B cell (primary cell): ENCODE results near the gene C2CD4C. TPM values are rescaled to one million over a fixed set of nuclear protein-coding genes. Genes with fewer than 3 reads are reported as not detected.

ENCODE experiments used
- ATAC-seq: fragments of 200-7000 bp; cut with Tn5 transposase; one replicate; pipeline ENCODE4 v1.10.0; 2021; ENCODE audit warnings: low read depth, mild to moderate bottlenecking, moderate number of reproducible peaks, moderate library complexity
- CTCF ChIA-PET: fragments of 350-600 bp; sonication (Branson Sonifier 250); formaldehyde crosslinking; loops from one replicate; lab custom pipeline; 2021; ENCODE audit warnings: antibody characterized with exemption, inconsistent platforms; lab: Charles Lee
- POLR2A ChIA-PET: fragments of 350-600 bp; sonication (Branson Sonifier 250); formaldehyde crosslinking; loops from one replicate; lab custom pipeline; 2021; ENCODE audit warnings: antibody characterized with exemption; lab: Charles Lee
- DNase-seq: peaks from one replicate; pipeline ENCODE4 v3.0.0; 2013
- H2AFZ ChIP-seq: 2 replicates; pipeline ENCODE4 v1.6.1; 2012; ENCODE audit warnings: mild to moderate bottlenecking, low read depth, low read length; ENCODE audit not compliant: insufficient read depth, poor library complexity, severe bottlenecking
- H3K27ac ChIP-seq, 2 donors: 1 replicate in 1 of 2; 2 replicates in 1 of 2; pipeline ENCODE4 v1.5.1; 2012 to 2013; ENCODE audit warnings: low read length in 2 of 2, mild to moderate bottlenecking in 2 of 2, moderate library complexity in 1 of 2
- H3K27me3 ChIP-seq, 4 experiments: fragments of 200-600 bp in 1 of 4; sonication (generic) in 1 of 4; replicated peaks in 1 of 4; 1 replicate in 2 of 4; 2 replicates in 2 of 4; pipeline versions ENCODE4 v1.6.1 to v1.7.0; 2013 to 2016; ENCODE audit warnings: low read length in 3 of 4, mild to moderate bottlenecking in 2 of 4, mixed read lengths in 1 of 4, moderate library complexity in 1 of 4; ENCODE audit not compliant: insufficient read depth in 4 of 4, control insufficient read depth in 3 of 4; ENCODE audit errors: control extremely low read depth in 1 of 4
- H3K36me3 ChIP-seq, 2 experiments: replicated peaks in 1 of 2; 1 replicate in 1 of 2; 2 replicates in 1 of 2; pipeline versions ENCODE4 v1.6.1 to v1.7.1; 2013; ENCODE audit warnings: low read length in 1 of 2; ENCODE audit not compliant: insufficient read depth in 2 of 2, control insufficient read depth in 1 of 2; ENCODE audit errors: control extremely low read depth in 1 of 2, extremely low read depth in 1 of 2
- H3K4me1 ChIP-seq, 2 donors: fragments of 200-600 bp in 1 of 2; sonication (generic) in 1 of 2; 1 replicate in 1 of 2; 2 replicates in 1 of 2; pipeline versions ENCODE4 v1.5.1 to v1.6.1; 2013 to 2017; ENCODE audit warnings: low read length in 2 of 2; ENCODE audit not compliant: control insufficient read depth in 2 of 2, insufficient read depth in 2 of 2
- H3K4me2 ChIP-seq: replicated peaks from 2 replicates; pipeline ENCODE3; 2012; ENCODE audit warnings: mild to moderate bottlenecking, low read depth, low read length; ENCODE audit not compliant: poor library complexity, severe bottlenecking
- H3K4me3 ChIP-seq, 5 experiments: fragments of 200-600 bp in 1 of 5; sonication (generic) in 1 of 5; 1 replicate in 3 of 5; 2 replicates in 2 of 5; pipeline versions ENCODE4 v1.5.1 to v1.7.0; 2011 to 2016; ENCODE audit warnings: low read length in 4 of 5, mild to moderate bottlenecking in 4 of 5, low read depth in 2 of 5, control low read depth in 1 of 5, moderate library complexity in 1 of 5; ENCODE audit not compliant: insufficient read depth in 1 of 5; ENCODE audit errors: control extremely low read depth in 1 of 5, extremely low read depth in 1 of 5
- H3K79me2 ChIP-seq: fragments of 200-600 bp; sonication (generic); one replicate; pipeline ENCODE4 v1.6.0; 2016; ENCODE audit warnings: low read length; ENCODE audit not compliant: control insufficient read depth, insufficient read depth
- H3K9ac ChIP-seq: fragments of 200-600 bp; sonication (generic); 2 replicates; pipeline ENCODE4 v1.6.1; 2017; ENCODE audit warnings: mild to moderate bottlenecking, low read length, moderate library complexity
- H3K9me3 ChIP-seq, 3 donors: one replicate each; pipeline versions ENCODE4 v1.6.1 to v1.7.1; 2013; ENCODE audit warnings: low read length in 2 of 3; ENCODE audit not compliant: control insufficient read depth in 2 of 3, insufficient read depth in 1 of 3; ENCODE audit errors: control extremely low read depth in 1 of 3
- H4K20me1 ChIP-seq: 2 replicates; pipeline ENCODE4 v1.6.0; 2012; ENCODE audit warnings: mild to moderate bottlenecking, low read length; ENCODE audit not compliant: insufficient read depth, control insufficient read depth, poor library complexity, severe bottlenecking
- H3K27ac Mint-ChIP-seq: one replicate; pipeline ENCODE4 v1.8.0; 2021; ENCODE audit warnings: mixed read lengths
- H3K27me3 Mint-ChIP-seq: one replicate; pipeline ENCODE4 v1.8.0; 2021; ENCODE audit warnings: mixed read lengths
- H3K4me1 Mint-ChIP-seq: one replicate; pipeline ENCODE4 v1.8.0; 2021; ENCODE audit warnings: mixed read lengths
- H3K4me3 Mint-ChIP-seq: one replicate; pipeline ENCODE4 v1.8.0; 2021; ENCODE audit warnings: mixed read lengths
- H3K9me3 Mint-ChIP-seq: one replicate; pipeline ENCODE4 v1.8.0; 2022; ENCODE audit warnings: mixed read lengths; ENCODE audit not compliant: insufficient read depth
- EZH2 ChIP-seq: IDR thresholded peaks from 2 replicates; pipeline ENCODE4 v1.6.1; 2012; ENCODE audit warnings: borderline replicate concordance, low read depth, mild to moderate bottlenecking, moderate library complexity, low read length; ENCODE audit not compliant: insufficient read depth, poor library complexity, severe bottlenecking
- WGBS: methylation state at CpG from one replicate; pipeline ENCODE4 v1.1.5; 2013; ENCODE audit warnings: missing lambda C conversion rate; ENCODE audit not compliant: insufficient coverage; 5-methylcytosine and 5-hydroxymethylcytosine counted together
- intact Hi-C: fragments of 100-400 bp; cut with micrococcal nuclease; formaldehyde crosslinking; loops from one replicate; pipeline ENCODE4 v1.10.0; 2022
- polyA plus RNA-seq: library from polyadenylated mRNA; depleted of rRNA; stranded (reverse); fragments of >200 nt; gene quantifications from 2 replicates; pipeline ENCODE4 v1.2.3, GENCODE V29; 2012
- total RNA-seq, 2 donors: library from RNA; stranded (reverse); fragments of 120-200 nt in 1 of 2; gene quantifications; 1 replicate in 1 of 2; 2 replicates in 1 of 2; pipeline versions ENCODE4 v1.2.3 to v1.2.4, GENCODE V29; 2013 to 2022
- TF ChIP-seq, protein P1 (sequence below): fragments of 200-600 bp; IDR thresholded peaks from one replicate; pipeline ENCODE4 v1.8.0; 2022; ENCODE audit warnings: antibody characterized with exemption, mild to moderate bottlenecking

The C2CD4C gene
- total and polyA plus RNA-seq, 2 donors (not counting 1 experiment from before 2014, with no cell fraction given) = not detected

DNA sequence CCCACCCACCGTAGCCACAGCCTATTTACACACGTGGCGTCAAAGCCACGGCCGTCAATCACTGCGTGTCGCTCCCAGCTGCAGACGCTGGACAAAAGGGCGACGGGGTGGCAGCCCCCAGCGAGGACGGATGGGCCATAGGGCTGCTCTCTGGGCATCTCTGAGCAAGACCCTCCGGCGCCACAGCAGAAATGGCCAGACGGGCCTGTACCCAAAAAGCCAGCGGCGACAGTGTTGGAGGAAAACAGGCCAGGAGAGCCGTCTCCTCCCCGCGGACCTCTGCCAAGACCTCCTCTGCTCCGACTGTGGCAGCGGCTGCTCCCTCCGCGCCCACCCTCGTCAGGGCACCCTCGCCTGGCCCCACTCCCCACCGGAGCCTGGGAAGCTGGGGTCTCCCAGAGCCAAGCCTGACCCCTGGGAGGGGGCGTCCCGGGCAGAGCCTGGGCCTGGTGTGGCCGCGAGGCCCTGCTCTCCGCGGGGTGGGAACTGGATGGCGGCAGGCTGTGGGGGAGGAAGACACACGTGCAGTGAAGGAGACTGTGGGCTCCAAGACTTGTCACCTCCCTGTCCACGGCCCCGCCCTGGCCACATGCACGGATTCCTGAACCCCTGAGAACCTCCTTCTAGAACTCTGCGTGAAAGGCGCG is 2.7 kb downstream of the C2CD4C start:
- peaks cover 0 to 22% (median 0%) of the 10 kb centered on the region in 3 donors for H3K9me3 ChIP-seq
- H3K79me2 ChIP-seq = no peaks in the 10 kb centered on the region
- H3K4me2 ChIP-seq = no peak overlapping the region
- H3K27ac ChIP-seq = no peak overlapping the region
- no peak overlapping the region for H2AFZ ChIP-seq
- CTCF ChIA-PET = no interaction called here
- Mint-ChIP-seq H3K27me3 (peaks cover 22% of the 10 kb centered on the region), H3K9me3 (no peaks in the 10 kb centered on the region), H3K27ac (no peak overlapping the region), H3K4me1 (peaks cover 6% of the 10 kb centered on the region), H3K4me3 (no peak overlapping the region)
- DNase-seq (no peak), ATAC-seq (no peak)
- no peaks in the 10 kb centered on the region for H4K20me1 ChIP-seq
- H3K9ac ChIP-seq = no peak overlapping the region
- H3K4me1 ChIP-seq = peaks cover 14 to 16% of the 10 kb centered on the region in 2 donors
- peaks cover 0 to 41% (median 10%) of the 10 kb centered on the region in 4 experiments for H3K27me3 ChIP-seq
- no peaks in the 10 kb centered on the region for H3K36me3 ChIP-seq
- TF ChIP-seq, protein P1, sequence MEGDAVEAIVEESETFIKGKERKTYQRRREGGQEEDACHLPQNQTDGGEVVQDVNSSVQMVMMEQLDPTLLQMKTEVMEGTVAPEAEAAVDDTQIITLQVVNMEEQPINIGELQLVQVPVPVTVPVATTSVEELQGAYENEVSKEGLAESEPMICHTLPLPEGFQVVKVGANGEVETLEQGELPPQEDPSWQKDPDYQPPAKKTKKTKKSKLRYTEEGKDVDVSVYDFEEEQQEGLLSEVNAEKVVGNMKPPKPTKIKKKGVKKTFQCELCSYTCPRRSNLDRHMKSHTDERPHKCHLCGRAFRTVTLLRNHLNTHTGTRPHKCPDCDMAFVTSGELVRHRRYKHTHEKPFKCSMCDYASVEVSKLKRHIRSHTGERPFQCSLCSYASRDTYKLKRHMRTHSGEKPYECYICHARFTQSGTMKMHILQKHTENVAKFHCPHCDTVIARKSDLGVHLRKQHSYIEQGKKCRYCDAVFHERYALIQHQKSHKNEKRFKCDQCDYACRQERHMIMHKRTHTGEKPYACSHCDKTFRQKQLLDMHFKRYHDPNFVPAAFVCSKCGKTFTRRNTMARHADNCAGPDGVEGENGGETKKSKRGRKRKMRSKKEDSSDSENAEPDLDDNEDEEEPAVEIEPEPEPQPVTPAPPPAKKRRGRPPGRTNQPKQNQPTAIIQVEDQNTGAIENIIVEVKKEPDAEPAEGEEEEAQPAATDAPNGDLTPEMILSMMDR = no peak
- no peak for TF ChIP-seq EZH2
- H3K4me3 ChIP-seq = no peak overlapping the region
- intact Hi-C loops = no loop called here
- POLR2A ChIA-PET = no interaction called here
- WGBS = 59% methylated on average over 41 of the region's 41 CpGs

DNA sequence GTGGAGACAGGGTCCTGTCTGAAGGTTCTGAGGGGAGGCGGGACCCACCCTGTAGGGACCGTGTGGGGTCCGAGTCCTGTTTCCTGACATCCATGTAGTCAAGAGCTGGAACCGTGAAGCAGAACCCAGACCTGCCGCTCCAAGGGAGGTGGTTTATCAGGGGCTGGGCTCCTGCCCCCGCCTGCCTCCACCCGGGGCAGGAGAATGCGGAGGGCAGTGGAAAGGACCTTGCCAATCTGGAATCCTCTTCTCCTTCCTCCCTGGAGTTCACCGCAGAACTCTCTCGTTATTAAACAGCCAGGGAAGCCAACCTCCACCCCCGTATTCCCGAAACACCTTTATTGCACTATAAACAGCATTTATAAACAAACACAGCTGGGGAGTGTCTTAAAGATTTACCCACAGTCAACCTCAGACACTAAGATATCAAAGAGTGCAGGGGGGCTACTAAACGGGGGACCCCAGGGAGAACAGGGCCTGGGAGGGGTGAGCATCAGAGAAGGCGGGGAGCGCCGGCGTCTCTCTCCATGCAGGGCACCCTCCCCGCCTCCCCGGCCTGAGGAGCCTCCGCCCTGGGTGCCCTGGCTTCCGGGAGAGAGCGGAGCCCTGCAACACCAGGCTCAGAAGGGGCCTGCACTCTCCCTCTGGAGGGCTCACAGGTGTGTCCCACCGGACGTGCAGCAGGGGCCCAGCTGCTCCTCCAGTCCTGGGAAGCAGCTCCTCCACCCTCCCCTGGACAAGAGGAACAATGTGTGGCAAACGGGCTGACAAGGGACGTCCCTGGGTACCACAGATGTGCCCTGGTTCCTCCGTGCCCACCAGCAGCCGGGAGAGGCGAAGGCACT is 3.6 kb downstream of the C2CD4C start:
- Histone ChIP-seq H3K36me3 (no peaks in the 10 kb centered on the region), H3K9ac (no peak overlapping the region), H4K20me1 (no peaks in the 10 kb centered on the region), H2AFZ (no peak overlapping the region), H3K27me3 (peaks cover 0 to 40% (median 10%) of the 10 kb centered on the region in 4 experiments), H3K4me1 (peaks cover 14 to 16% of the 10 kb centered on the region in 2 donors), H3K79me2 (no peaks in the 10 kb centered on the region), H3K4me3 (no peak overlapping the region), H3K4me2 (no peak overlapping the region), H3K27ac (no peak overlapping the region), H3K9me3 (peaks cover 0 to 27% (median 0%) of the 10 kb centered on the region in 3 donors)
- ATAC-seq = no peak
- DNase-seq = no peak
- TF ChIP-seq, protein P1 = no peak
- no peak for TF ChIP-seq EZH2
- ChIA-PET POLR2A (no interaction called here), CTCF (no interaction called here)
- Mint-ChIP-seq H3K4me1 (peaks cover 6% of the 10 kb centered on the region), H3K27ac (no peak overlapping the region), H3K9me3 (no peaks in the 10 kb centered on the region), H3K4me3 (no peak overlapping the region), H3K27me3 (peaks cover 25% of the 10 kb centered on the region)
- intact Hi-C loops = no loop called here
- WGBS = 51% methylated on average over 24 of the region's 29 CpGs
